Measurements from ENCODE around the gene ONECUT3. TPM values are rescaled to one million over a fixed set of nuclear protein-coding genes. Genes with fewer than 3 reads are reported as not detected.

Gene ONECUT3
- total and polyA plus RNA-seq, 2 of the 4 experiments (the other 2 are of a cell fraction): not detected

DNA sequence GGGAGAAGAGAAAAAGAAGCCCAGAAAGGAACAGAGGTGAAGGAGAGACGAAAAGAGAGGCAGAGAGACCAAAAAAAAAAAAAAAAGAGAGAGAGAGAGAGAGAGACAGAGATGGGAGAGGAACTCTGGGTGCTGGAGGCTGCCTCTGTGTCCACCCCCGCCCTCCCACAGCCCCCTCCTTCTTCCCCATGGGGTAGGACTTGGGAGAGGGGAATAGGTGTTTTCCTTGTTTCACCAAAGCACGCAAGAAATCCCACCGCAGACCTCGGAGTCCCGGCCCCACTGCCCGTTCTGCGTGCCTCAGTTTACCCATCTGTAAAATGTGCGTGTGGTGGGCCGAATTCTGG, 4.9 kb downstream of the ONECUT3 start:
- BruUV-seq (replicated peaks): no TSS peak
- in situ Hi-C loops (cut with MboI; ENCODE audit: low sequenced_read_pairs): no loop called here

More for the DNA sequence above, 4.9 kb downstream of the ONECUT3 start:
- Histone ChIP-seq H3K14ac (replicated peaks; ENCODE audit: low read depth, low read length) (no peak overlapping the region), H3K9me3 (ENCODE audit: control insufficient read depth, insufficient read depth, low read length) (no peaks in the 10 kb centered on the region), H4K5ac (ENCODE audit: low read depth, low read length) (no peak overlapping the region), H3K27me3 (ENCODE audit: control insufficient read depth, insufficient read depth, low read length) (peaks cover 87% of the 10 kb centered on the region), H4K91ac (ENCODE audit: insufficient read depth, low read depth, low read length) (no peak overlapping the region), H4K20me1 (ENCODE audit: insufficient read depth, low read length) (peaks cover 6% of the 10 kb centered on the region; the same call in 1 of the 2 replicates), H3K79me1 (ENCODE audit: low read depth in 1 of 2, low read length in 2 of 2) (no peaks in the 10 kb centered on the region), H2BK15ac (ENCODE audit: low read depth, low read length) (no peak overlapping the region), H2BK120ac (ENCODE audit: low read depth, low read length) (no peak overlapping the region), H2AK9ac (replicated peaks; ENCODE audit: low read depth, low read length, poor library complexity) (no peak overlapping the region), H3K18ac (ENCODE audit: low read depth, low read length) (no peak overlapping the region), H3K27ac (ENCODE audit: insufficient read depth, low read length) (no peak overlapping the region), H3K9ac (ENCODE audit: low read depth, low read length) (no peak overlapping the region), H3K56ac (ENCODE audit: extremely low read depth, insufficient read depth, low read length) (no peak overlapping the region), H2AK5ac (ENCODE audit: low read depth, low read length) (no peak overlapping the region), H3K4ac (ENCODE audit: low read depth, low read length) (no peak overlapping the region), H3K9me1 (ENCODE audit: insufficient read depth, low read length) (no peaks in the 10 kb centered on the region), H2AFZ (replicated peaks; ENCODE audit: low read length, poor library complexity) (no peak overlapping the region), H3K4me2 (ENCODE audit: low read depth, low read length) (no peak overlapping the region), H2BK20ac (ENCODE audit: low read depth, low read length) (no peak overlapping the region), H3K4me1 (ENCODE audit: control insufficient read depth, insufficient read depth, low read length) (no peaks in the 10 kb centered on the region), H3K4me3 (ENCODE audit: insufficient read depth, low read depth, low read length) (no peak overlapping the region), H4K8ac (ENCODE audit: low read depth in 2 of 2, low read length in 2 of 2) (no peak overlapping the region), H3K23ac (ENCODE audit: low read depth, low read length) (no peak overlapping the region), H2BK5ac (ENCODE audit: low read depth, low read length, poor library complexity, severe bottlenecking) (no peak overlapping the region), H3K36me3 (ENCODE audit: control insufficient read depth, insufficient read depth, low read length) (no peaks in the 10 kb centered on the region)
- POLR2A ChIA-PET (ENCODE audit: unreplicated experiment): no interaction called here
- no CpG with 5 or more reads among the region's 10 CpGs for WGBS, 2 experiments (ENCODE audit: extremely low coverage in 2 of 2, insufficient read length in 1 of 2)
- DNase-seq (no peak), ATAC-seq (ENCODE audit: low read depth) (no peak)
- no peak for TF ChIP-seq MXI1 (IDR thresholded peaks at IDR 0.05; ENCODE audit: borderline replicate concordance, low read depth, low read length)
- TF ChIP-seq CEBPB (IDR thresholded peaks at IDR 0.05; ENCODE audit: low read depth, low read length): no peak
- TF ChIP-seq, protein P1, sequence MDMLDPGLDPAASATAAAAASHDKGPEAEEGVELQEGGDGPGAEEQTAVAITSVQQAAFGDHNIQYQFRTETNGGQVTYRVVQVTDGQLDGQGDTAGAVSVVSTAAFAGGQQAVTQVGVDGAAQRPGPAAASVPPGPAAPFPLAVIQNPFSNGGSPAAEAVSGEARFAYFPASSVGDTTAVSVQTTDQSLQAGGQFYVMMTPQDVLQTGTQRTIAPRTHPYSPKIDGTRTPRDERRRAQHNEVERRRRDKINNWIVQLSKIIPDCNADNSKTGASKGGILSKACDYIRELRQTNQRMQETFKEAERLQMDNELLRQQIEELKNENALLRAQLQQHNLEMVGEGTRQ (IDR thresholded peaks at IDR 0.05; ENCODE audit: low read depth, low read length): no peak
- TF ChIP-seq, protein P2, sequence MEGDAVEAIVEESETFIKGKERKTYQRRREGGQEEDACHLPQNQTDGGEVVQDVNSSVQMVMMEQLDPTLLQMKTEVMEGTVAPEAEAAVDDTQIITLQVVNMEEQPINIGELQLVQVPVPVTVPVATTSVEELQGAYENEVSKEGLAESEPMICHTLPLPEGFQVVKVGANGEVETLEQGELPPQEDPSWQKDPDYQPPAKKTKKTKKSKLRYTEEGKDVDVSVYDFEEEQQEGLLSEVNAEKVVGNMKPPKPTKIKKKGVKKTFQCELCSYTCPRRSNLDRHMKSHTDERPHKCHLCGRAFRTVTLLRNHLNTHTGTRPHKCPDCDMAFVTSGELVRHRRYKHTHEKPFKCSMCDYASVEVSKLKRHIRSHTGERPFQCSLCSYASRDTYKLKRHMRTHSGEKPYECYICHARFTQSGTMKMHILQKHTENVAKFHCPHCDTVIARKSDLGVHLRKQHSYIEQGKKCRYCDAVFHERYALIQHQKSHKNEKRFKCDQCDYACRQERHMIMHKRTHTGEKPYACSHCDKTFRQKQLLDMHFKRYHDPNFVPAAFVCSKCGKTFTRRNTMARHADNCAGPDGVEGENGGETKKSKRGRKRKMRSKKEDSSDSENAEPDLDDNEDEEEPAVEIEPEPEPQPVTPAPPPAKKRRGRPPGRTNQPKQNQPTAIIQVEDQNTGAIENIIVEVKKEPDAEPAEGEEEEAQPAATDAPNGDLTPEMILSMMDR (conservative IDR thresholded peaks at IDR 0.05; ENCODE audit: low read depth, low read length): no peak
- no peak for TF ChIP-seq RCOR1 (IDR thresholded peaks at IDR 0.05; ENCODE audit: insufficient replicate concordance, low read length)
- no peak for TF ChIP-seq MAFK (IDR thresholded peaks at IDR 0.05; ENCODE audit: low read depth, low read length)
- TF ChIP-seq RAD21 (IDR thresholded peaks at IDR 0.05; ENCODE audit: low read length): no peak
- TF ChIP-seq CHD1 (IDR thresholded peaks at IDR 0.05; ENCODE audit: low read depth, low read length): no peak
- TF ChIP-seq BHLHE40 (IDR thresholded peaks at IDR 0.05; ENCODE audit: low read depth, low read length): no peak
- no peak for TF ChIP-seq NFE2L2 (IDR thresholded peaks at IDR 0.05; ENCODE audit: low read depth, low read length)
- no peak for TF ChIP-seq MAZ (IDR thresholded peaks at IDR 0.05; ENCODE audit: borderline replicate concordance, low read depth, low read length)
- TF ChIP-seq, protein P3, sequence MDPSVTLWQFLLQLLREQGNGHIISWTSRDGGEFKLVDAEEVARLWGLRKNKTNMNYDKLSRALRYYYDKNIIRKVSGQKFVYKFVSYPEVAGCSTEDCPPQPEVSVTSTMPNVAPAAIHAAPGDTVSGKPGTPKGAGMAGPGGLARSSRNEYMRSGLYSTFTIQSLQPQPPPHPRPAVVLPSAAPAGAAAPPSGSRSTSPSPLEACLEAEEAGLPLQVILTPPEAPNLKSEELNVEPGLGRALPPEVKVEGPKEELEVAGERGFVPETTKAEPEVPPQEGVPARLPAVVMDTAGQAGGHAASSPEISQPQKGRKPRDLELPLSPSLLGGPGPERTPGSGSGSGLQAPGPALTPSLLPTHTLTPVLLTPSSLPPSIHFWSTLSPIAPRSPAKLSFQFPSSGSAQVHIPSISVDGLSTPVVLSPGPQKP (IDR thresholded peaks at IDR 0.05; ENCODE audit: borderline replicate concordance, low read depth, low read length): no peak
- no peak for TF ChIP-seq FOS (IDR thresholded peaks at IDR 0.05; ENCODE audit: low read depth, low read length)
- TF ChIP-seq POLR2A (IDR thresholded peaks at IDR 0.05; ENCODE audit: low read depth, low read length): no peak
- TF ChIP-seq SMC3 (IDR thresholded peaks at IDR 0.05; ENCODE audit: low read depth, low read length): no peak
- TF ChIP-seq RFX5 (IDR thresholded peaks at IDR 0.05; ENCODE audit: low read depth, low read length): no peak
- dilution Hi-C loops (cut with HindIII; ENCODE audit: low sequenced_read_pairs, unreplicated experiment) (no loop called here), intact Hi-C loops (cut with micrococcal nuclease) (no loop called here)
- CTCF ChIA-PET: no interaction called here
